H1 (cell line): Measurements from ENCODE around the gene BCL2L12. TPM values are rescaled to one million over a fixed set of nuclear protein-coding genes. Genes with fewer than 3 reads are reported as not detected.

ENCODE experiments used
- CTCF ChIA-PET: fragments of 300-600 bp; sonication (Branson Sonifier 250); formaldehyde crosslinking; loops from one replicate; lab custom pipeline; 2021; ENCODE audit not compliant: partially characterized antibody; lab: Charles Lee
- POLR2A ChIA-PET: fragments of 300-600 bp; sonication (Branson Sonifier 250); formaldehyde crosslinking; loops from one replicate; lab custom pipeline; 2021; ENCODE audit warnings: inconsistent platforms; ENCODE audit not compliant: partially characterized antibody; lab: Charles Lee
- DNase-seq, 2 experiments: peaks; one replicate each; pipeline versions ENCODE4 v3.0.0 to v3.0.0-alpha.2; 2010 to 2022; ENCODE audit warnings: low spot score in 2 of 2, low read depth in 1 of 2, mixed read lengths in 1 of 2
- FAIRE-seq: peaks from 2 replicates; lab custom pipeline; 2011; peaks lifted over from hg19 to GRCh38; lab: Jason Lieb, UNC
- H2AFZ ChIP-seq: 2 replicates; pipeline ENCODE4 v1.8.1; 2012; ENCODE audit warnings: low read length, inconsistent platforms
- H2AK5ac ChIP-seq: 2 replicates; pipeline ENCODE4 v1.6.1; 2013; ENCODE audit warnings: low read depth, low read length
- H2BK120ac ChIP-seq: replicated peaks from 2 replicates; pipeline ENCODE3; 2013; ENCODE audit warnings: low read depth, low read length, inconsistent platforms
- H2BK12ac ChIP-seq: 2 replicates; pipeline ENCODE4 v1.6.1; 2013; ENCODE audit warnings: low read depth, low read length
- H2BK15ac ChIP-seq: 2 replicates; pipeline ENCODE4 v1.6.1; 2013; ENCODE audit warnings: low read length
- H2BK20ac ChIP-seq: 2 replicates; pipeline ENCODE4 v1.6.1; 2013; ENCODE audit warnings: low read length
- H2BK5ac ChIP-seq: 2 replicates; pipeline ENCODE4 v1.6.1; 2013; ENCODE audit warnings: low read depth, low read length
- H3K14ac ChIP-seq: 2 replicates; pipeline ENCODE4 v1.6.1; 2013; ENCODE audit warnings: inconsistent platforms; ENCODE audit not compliant: insufficient read length
- H3K18ac ChIP-seq: 2 replicates; pipeline ENCODE4 v1.6.1; 2013; ENCODE audit warnings: low read length; ENCODE audit errors: extremely low read depth
- H3K23ac ChIP-seq: 2 replicates; pipeline ENCODE4 v1.6.1; 2013; ENCODE audit warnings: inconsistent platforms; ENCODE audit not compliant: insufficient read length
- H3K23me2 ChIP-seq: 2 replicates; pipeline ENCODE4 v1.6.1; 2013; ENCODE audit warnings: low read depth, low read length
- H3K27ac ChIP-seq: 2 replicates; pipeline ENCODE4 v1.6.1; 2011; ENCODE audit warnings: low read depth, low read length, inconsistent platforms
- H3K27me3 ChIP-seq, 4 experiments: replicated peaks in 1 of 4; 1 replicate in 1 of 4; 2 replicates in 3 of 4; pipeline versions ENCODE4 v1.6.1 to v1.8.1; 2011 to 2013; ENCODE audit warnings: low read length in 3 of 4, mild to moderate bottlenecking in 3 of 4, inconsistent platforms in 2 of 4, mixed read lengths in 2 of 4, moderate library complexity in 1 of 4; ENCODE audit not compliant: control insufficient read depth in 3 of 4, insufficient read depth in 3 of 4; ENCODE audit errors: extremely low read depth in 1 of 4
- H3K36me3 ChIP-seq, 4 experiments: 2 replicates each; pipeline versions ENCODE4 v1.6.1 to v1.8.1; 2011 to 2013; ENCODE audit warnings: mild to moderate bottlenecking in 4 of 4, low read length in 3 of 4, moderate library complexity in 2 of 4, control low read depth in 1 of 4, inconsistent platforms in 1 of 4; ENCODE audit not compliant: insufficient read depth in 4 of 4, control insufficient read depth in 2 of 4
- H3K4ac ChIP-seq: replicated peaks from 2 replicates; pipeline ENCODE3; 2013; ENCODE audit warnings: low read length, low read depth, mixed read lengths, inconsistent platforms; ENCODE audit not compliant: insufficient read length
- H3K4me1 ChIP-seq, 4 experiments: replicated peaks in 1 of 4; 1 replicate in 1 of 4; 2 replicates in 3 of 4; pipeline versions ENCODE4 v1.6.1 to v1.8.1; 2011 to 2013; ENCODE audit warnings: low read length in 3 of 4, inconsistent platforms in 2 of 4, mixed read lengths in 1 of 4; ENCODE audit not compliant: insufficient read depth in 4 of 4, control insufficient read depth in 3 of 4
- H3K4me2 ChIP-seq, 2 experiments: 2 replicates each; pipeline versions ENCODE4 v1.6.1 to v1.8.1; 2011 to 2013; ENCODE audit warnings: low read depth in 2 of 2, low read length in 2 of 2, control low read depth in 1 of 2, inconsistent platforms in 1 of 2, mild to moderate bottlenecking in 1 of 2; ENCODE audit not compliant: insufficient read depth in 1 of 2
- H3K4me3 ChIP-seq, 4 experiments: fragments of 200-600, 300-600 bp in 1 of 4; sonication (generic), shearing (Covaris generic), sonication (Bioruptor Twin) in 1 of 4; 2 replicates each; pipeline versions ENCODE4 v1.5.1 to v1.8.1; 2011 to 2016; ENCODE audit warnings: low read length in 4 of 4, low read depth in 3 of 4, control low read depth in 2 of 4, inconsistent platforms in 2 of 4, mild to moderate bottlenecking in 2 of 4, mixed read lengths in 1 of 4, moderate library complexity in 1 of 4; ENCODE audit not compliant: insufficient read depth in 2 of 4; ENCODE audit errors: extremely low read depth in 1 of 4
- H3K56ac ChIP-seq: replicated peaks from 2 replicates; pipeline ENCODE3; 2013; ENCODE audit warnings: low read depth, mild to moderate bottlenecking, mixed read lengths, low read length, inconsistent platforms; ENCODE audit not compliant: insufficient read length
- H3K79me1 ChIP-seq: 2 replicates; pipeline ENCODE4 v1.6.1; 2013; ENCODE audit warnings: low read depth, low read length, control low read depth
- H3K79me2 ChIP-seq, 2 experiments: 2 replicates each; pipeline versions ENCODE4 v1.6.1 to v1.8.1; 2012 to 2013; ENCODE audit warnings: low read length in 2 of 2, mild to moderate bottlenecking in 2 of 2, inconsistent platforms in 1 of 2; ENCODE audit not compliant: insufficient read depth in 2 of 2, control insufficient read depth in 1 of 2
- H3K9ac ChIP-seq, 4 experiments: replicated peaks in 1 of 4; 1 replicate in 1 of 4; 2 replicates in 3 of 4; pipeline versions ENCODE4 v1.6.1 to v1.8.1; 2011 to 2013; ENCODE audit warnings: low read depth in 3 of 4, low read length in 3 of 4, control low read depth in 2 of 4, mild to moderate bottlenecking in 2 of 4, moderate library complexity in 2 of 4, inconsistent platforms in 1 of 4; ENCODE audit errors: extremely low read depth in 1 of 4
- H3K9me3 ChIP-seq, 2 experiments: 2 replicates each; pipeline versions ENCODE4 v1.6.1 to v1.8.1; 2012 to 2013; ENCODE audit warnings: mild to moderate bottlenecking in 2 of 2, moderate library complexity in 2 of 2, control low read depth in 1 of 2, inconsistent platforms in 1 of 2, low read depth in 1 of 2, low read length in 1 of 2, mixed read lengths in 1 of 2; ENCODE audit not compliant: insufficient read depth in 2 of 2
- H4K20me1 ChIP-seq, 2 experiments: replicated peaks in 1 of 2; 2 replicates each; pipeline versions ENCODE3 to v1.8.1; 2011 to 2013; ENCODE audit warnings: inconsistent platforms in 2 of 2, low read length in 2 of 2, mild to moderate bottlenecking in 1 of 2; ENCODE audit not compliant: insufficient read depth in 2 of 2, control insufficient read depth in 1 of 2
- H4K5ac ChIP-seq: 2 replicates; pipeline ENCODE4 v1.6.1; 2013; ENCODE audit warnings: low read length, low read depth, mixed read lengths, inconsistent platforms; ENCODE audit not compliant: insufficient read length
- H4K8ac ChIP-seq: 2 replicates; pipeline ENCODE4 v1.8.0; 2013; ENCODE audit warnings: mild to moderate bottlenecking, moderate library complexity, low read length, inconsistent platforms; ENCODE audit not compliant: insufficient read depth; ENCODE audit errors: extremely low read depth
- H4K91ac ChIP-seq: replicated peaks from 2 replicates; pipeline ENCODE3; 2013; ENCODE audit warnings: low read length, mixed read lengths, inconsistent platforms; ENCODE audit not compliant: insufficient read length
- ASH2L ChIP-seq: fragments of 200-600, 300-600 bp; sonication (generic); IDR thresholded peaks from one replicate; pipeline ENCODE4 v1.7.1; 2017; ENCODE audit warnings: low read length
- POLR2A ChIP-seq, 2 experiments: IDR thresholded peaks; 1 replicate in 1 of 2; 2 replicates in 1 of 2; pipeline ENCODE4 v1.6.1; 2011; ENCODE audit warnings: low read depth in 2 of 2, low read length in 2 of 2, mild to moderate bottlenecking in 2 of 2; ENCODE audit errors: control extremely low read depth in 1 of 2
- POU5F1 ChIP-seq: IDR thresholded peaks from 2 replicates; pipeline ENCODE4 v1.6.1; 2011; ENCODE audit warnings: low read depth, mild to moderate bottlenecking, low read length, moderate library complexity
- SP2 ChIP-seq: IDR thresholded peaks from 2 replicates; pipeline ENCODE4 v1.6.1; 2012; ENCODE audit warnings: mild to moderate bottlenecking, low read length, inconsistent platforms
- TAF1 ChIP-seq: IDR thresholded peaks from 2 replicates; pipeline ENCODE4 v1.6.1; 2011; ENCODE audit warnings: mild to moderate bottlenecking, low read depth, low read length
- WGBS, 2 experiments: shearing (Covaris generic) in 1 of 2; methylation state at CpG; one replicate each; pipeline versions ENCODE4 v1.1.6 to v1.1.7; 2013 to 2015; ENCODE audit warnings: low lambda C conversion rate in 2 of 2, mixed read lengths in 2 of 2, inconsistent platforms in 1 of 2, low coverage in 1 of 2, missing lambda C conversion rate in 1 of 2; ENCODE audit not compliant: insufficient replicate concordance in 2 of 2, insufficient coverage in 1 of 2, insufficient read length in 1 of 2; ENCODE audit errors: extremely low coverage in 1 of 2, missing lambda C conversion rate in 1 of 2; 5-methylcytosine and 5-hydroxymethylcytosine counted together
- polyA plus RNA-seq, 7 experiments: library from polyadenylated mRNA; depleted of rRNA in 3 of 7; stranded (reverse) in 5 of 7; unstranded in 2 of 7; fragments of >200 nt in 5 of 7; fragments of 200-250 nt in 2 of 7; gene quantifications; 1 replicate in 5 of 7; 2 replicates in 1 of 7; 4 replicates in 1 of 7; pipeline versions ENCODE4 v1.2.1 to v1.2.3, GENCODE V29; 2011 to 2013; ENCODE audit warnings: missing spikeins in 2 of 7, mixed read lengths in 2 of 7
- total RNA-seq: library from RNA; stranded (reverse); fragmentation: NEBNext Ultra II Directional; extraction: Animal tissue kit (Norgen Biotek cat#: 25700); gene quantifications from 2 replicates; pipeline ENCODE4 v1.2.1, GENCODE V29; 2021
- TF ChIP-seq, protein P1 (sequence below): IDR thresholded peaks from 2 replicates; pipeline ENCODE4 v1.6.1; 2012; ENCODE audit warnings: inconsistent platforms

BCL2L12 gene
- total and polyA plus RNA-seq, 2 of the 8 experiments (the other 6 are each of a cell fraction or from before 2014, with no cell fraction given): 126 to 209 TPM

DNA sequence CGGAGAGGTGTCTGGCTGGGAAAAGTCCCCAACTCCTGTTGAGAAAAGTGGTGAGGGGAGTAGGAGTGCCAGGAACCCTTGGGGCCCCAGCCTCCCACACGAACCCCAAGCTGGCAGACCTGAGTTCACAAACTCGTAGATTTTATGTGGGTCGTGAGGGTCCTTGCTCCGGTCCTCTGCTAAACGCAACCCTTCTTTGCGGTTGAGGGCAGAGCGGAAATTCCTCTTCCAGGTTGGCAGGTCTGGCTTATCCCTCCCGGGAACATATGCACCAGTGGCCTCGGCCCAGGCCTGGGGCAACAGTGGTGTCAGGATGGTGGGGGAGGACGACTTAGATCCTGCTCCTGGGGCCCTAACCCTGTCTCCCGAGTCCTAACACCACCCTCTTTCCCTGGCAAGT is 2.5 kb upstream of the BCL2L12 start:
- no peak for TF ChIP-seq SP2
- no peak for TF ChIP-seq TAF1
- peak in 1 of 2 experiments; percentile 65; a peak in 2 of 3 replicates for TF ChIP-seq POLR2A (IDR thresholded peaks at IDR 0.05; ENCODE audit: control extremely low read depth in 1 of 2, low read depth in 2 of 2, low read length in 2 of 2)
- TF ChIP-seq ASH2L: no peak
- TF ChIP-seq POU5F1: no peak
- TF ChIP-seq, protein P1, sequence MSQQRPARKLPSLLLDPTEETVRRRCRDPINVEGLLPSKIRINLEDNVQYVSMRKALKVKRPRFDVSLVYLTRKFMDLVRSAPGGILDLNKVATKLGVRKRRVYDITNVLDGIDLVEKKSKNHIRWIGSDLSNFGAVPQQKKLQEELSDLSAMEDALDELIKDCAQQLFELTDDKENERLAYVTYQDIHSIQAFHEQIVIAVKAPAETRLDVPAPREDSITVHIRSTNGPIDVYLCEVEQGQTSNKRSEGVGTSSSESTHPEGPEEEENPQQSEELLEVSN: no peak
- peak overlapping the region in 1 of 2 experiments; percentile 89; a peak in 1 of 4 replicates for H3K4me2 ChIP-seq
- H4K20me1 ChIP-seq: peaks cover 9 to 11% of the 10 kb centered on the region in 2 experiments
- no peak overlapping the region for H3K56ac ChIP-seq
- no peak overlapping the region for H2BK15ac ChIP-seq
- peaks cover 9 to 11% of the 10 kb centered on the region in 2 experiments for H3K9me3 ChIP-seq
- DNase-seq: no peak
- no peak overlapping the region for H3K27ac ChIP-seq
- POLR2A ChIA-PET: interaction anchor here (1.4 to 18.0 kb wide), 6 partner anchors 8 to 78 kb away, joined by 4 to 275 read pairs (median 24); partner anchors contain the start of genes PRMT1, RRAS and SCAF1
- peaks cover 0 to 7% (median 2%) of the 10 kb centered on the region in 4 experiments; a peak in 4 of 7 replicates for H3K4me1 ChIP-seq
- no peak overlapping the region; a peak in 1 of 7 replicates for H3K9ac ChIP-seq
- 0 out of 2 replicates have a peak overlapping the region, but pooled peaks have one; percentile 74 for H4K8ac ChIP-seq
- no peak overlapping the region for H3K23ac ChIP-seq
- no peak overlapping the region for H3K14ac ChIP-seq
- H2BK12ac ChIP-seq: no peak overlapping the region
- H3K4ac ChIP-seq: no peak overlapping the region
- no peak overlapping the region for H2AFZ ChIP-seq
- CTCF ChIA-PET: interaction anchor here (0.7 to 1.8 kb wide), 5 partner anchors 9 to 23 kb away, joined by 3 to 5 read pairs (median 4); no protein-coding TSS in a partner anchor
- 89% methylated on average over 11 of the region's 12 CpGs; no CpG with 5 or more reads in 1 of the 2 experiments for WGBS, 2 experiments
- H2AK5ac ChIP-seq: peak overlapping the region; percentile 69; the same call in 1 of the 2 replicates
- peaks cover 5% of the 10 kb centered on the region for H3K79me1 ChIP-seq
- H3K27me3 ChIP-seq: no peaks in the 10 kb centered on the region
- H3K4me3 ChIP-seq: no peak overlapping the region
- H3K79me2 ChIP-seq: peaks cover 5 to 32% of the 10 kb centered on the region in 2 experiments; a peak in 2 of 4 replicates
- H3K36me3 ChIP-seq: peaks cover 18 to 45% (median 37%) of the 10 kb centered on the region in 4 experiments; a peak in 7 of 8 replicates
- no peak overlapping the region for H2BK120ac ChIP-seq
- no peak overlapping the region for H3K18ac ChIP-seq
- H2BK5ac ChIP-seq: no peak overlapping the region
- H4K5ac ChIP-seq: no peak overlapping the region
- H4K91ac ChIP-seq: no peak overlapping the region
- H3K23me2 ChIP-seq: peaks cover 15% of the 10 kb centered on the region
- no peak for FAIRE-seq
- H2BK20ac ChIP-seq: no peak overlapping the region
